Activated CD8-positive, alpha-beta T cell treated with anti-CD3 and anti-CD28 coated beads for 36 hours (primary cell): ENCODE data around the gene TWF1. TPM values are rescaled to one million over a fixed set of nuclear protein-coding genes. Genes with fewer than 3 reads are reported as not detected.
A peak's percentile ranks its signal among the peaks of the same experiment; 100 is the strongest.

ENCODE experiments used
- ATAC-seq: fragments of 200-7000 bp; cut with Tn5 transposase; one replicate; pipeline ENCODE4 v1.10.0; 2021; ENCODE audit warnings: mild to moderate bottlenecking, moderate library complexity
- CTCF ChIA-PET: fragments of 350-600 bp; sonication (Branson Sonifier 250); formaldehyde crosslinking; loops from one replicate; lab custom pipeline; 2021; ENCODE audit warnings: antibody characterized with exemption; lab: Charles Lee
- POLR2A ChIA-PET: fragments of 350-600 bp; sonication (Branson Sonifier 250); formaldehyde crosslinking; loops from one replicate; lab custom pipeline; 2021; ENCODE audit warnings: antibody characterized with exemption; lab: Charles Lee
- DNase-seq: peaks from one replicate; pipeline ENCODE4 v3.0.0-alpha.2; 2020
- H3K27ac Mint-ChIP-seq: one replicate; pipeline ENCODE4 v1.8.0; 2021; ENCODE audit warnings: mild to moderate bottlenecking, mixed read lengths
- H3K27me3 Mint-ChIP-seq: one replicate; pipeline ENCODE4 v1.8.0; 2021; ENCODE audit warnings: mixed read lengths
- H3K36me3 Mint-ChIP-seq: one replicate; pipeline ENCODE4 v1.8.0; 2021; ENCODE audit warnings: low read depth, mixed read lengths
- H3K4me1 Mint-ChIP-seq: one replicate; pipeline ENCODE4 v1.8.0; 2021; ENCODE audit warnings: low read depth, mixed read lengths
- H3K4me3 Mint-ChIP-seq: one replicate; pipeline ENCODE4 v1.8.0; 2021; ENCODE audit warnings: mild to moderate bottlenecking, moderate library complexity, mixed read lengths
- H3K9me3 Mint-ChIP-seq: one replicate; pipeline ENCODE4 v1.8.0; 2021; ENCODE audit warnings: mixed read lengths
- CTCF ChIP-seq: fragments of 200-600 bp; IDR thresholded peaks from one replicate; pipeline ENCODE4 v1.8.0; 2022; ENCODE audit warnings: antibody characterized with exemption, mild to moderate bottlenecking
- intact Hi-C: fragments of 100-400 bp; cut with micrococcal nuclease; formaldehyde crosslinking; loops from one replicate; pipeline ENCODE4 v1.10.0; 2022
- total RNA-seq, 2 experiments: library from RNA; stranded (reverse); gene quantifications; one replicate each; pipeline ENCODE4 v1.2.3, GENCODE V29; 2021

The TWF1 gene
- total RNA-seq, 2 experiments from 2014 or later: 17.0 to 18.9 TPM

GRCh38 chr12:43835264-43835655 lies 29.1 kb upstream of the TWF1 start:
- DNase-seq: peak; percentile 31
- ChIA-PET POLR2A (interaction anchor here (1.0 to 1.3 kb wide), 3 partner anchors 9 to 58 kb away, joined by 3 to 6 read pairs (median 3); no protein-coding TSS in a partner anchor), CTCF (interaction anchor here (0.9 to 1.9 kb wide), 5 partner anchors 11 to 58 kb away, joined by 3 to 5 read pairs (median 4); partner anchors contain the start of gene TWF1)
- TF ChIP-seq CTCF: no peak
- peak overlapping the region; percentile 73 for H3K4me3 Mint-ChIP-seq
- no peaks in the 10 kb centered on the region for H3K9me3 Mint-ChIP-seq
- peaks cover 49% of the 10 kb centered on the region for H3K4me1 Mint-ChIP-seq
- intact Hi-C loops: no loop called here
- peak overlapping the region; percentile 78 for H3K27ac Mint-ChIP-seq
- H3K27me3 Mint-ChIP-seq: peaks cover 5% of the 10 kb centered on the region
- no peaks in the 10 kb centered on the region for H3K36me3 Mint-ChIP-seq
- peak; percentile 12 for ATAC-seq

GRCh38 chr12:43832463-43833168 lies 26.5 kb upstream of the TWF1 start:
- Mint-ChIP-seq H3K27me3 (peaks cover 5% of the 10 kb centered on the region), H3K4me1 (peaks cover 37% of the 10 kb centered on the region), H3K9me3 (no peaks in the 10 kb centered on the region), H3K36me3 (no peaks in the 10 kb centered on the region), H3K4me3 (no peak overlapping the region), H3K27ac (no peak overlapping the region)
- ChIA-PET POLR2A (interaction anchor here (1.3 to 1.4 kb wide), 2 partner anchors 17 to 74 kb away, joined by 4 to 5 read pairs; partner anchors contain the start of genes IRAK4 and PUS7L), CTCF (interaction anchor here (1.2 to 1.9 kb wide), 4 partner anchors 15 to 50 kb away, joined by 4 to 7 read pairs (median 4); partner anchors contain the start of gene TWF1)
- intact Hi-C loops: no loop called here
- no peak for TF ChIP-seq CTCF
- ATAC-seq (peak; percentile 18), DNase-seq (peak; percentile 40)

- intact Hi-C loops: no loop called here
- ATAC-seq: no peak
Observed at GRCh38 chr12:43827093-43827492, 21.0 kb upstream of the TWF1 start.

GRCh38 chr12:43826681-43827080 lies 20.6 kb upstream of the TWF1 start:
- POLR2A ChIA-PET: interaction anchor here (1.0 to 1.7 kb wide), 2 partner anchors 9 to 72 kb away, joined by 3 to 6 read pairs; partner anchors contain the start of gene TMEM117
- no peak for TF ChIP-seq CTCF
- CTCF ChIA-PET: no interaction called here
- intact Hi-C loops: no loop called here
- no peaks in the 10 kb centered on the region for H3K27me3 Mint-ChIP-seq
- no peak overlapping the region for H3K27ac Mint-ChIP-seq
- no peak overlapping the region for H3K4me3 Mint-ChIP-seq
- peaks cover 6% of the 10 kb centered on the region for H3K4me1 Mint-ChIP-seq
- H3K9me3 Mint-ChIP-seq: no peaks in the 10 kb centered on the region
- ATAC-seq (no peak), DNase-seq (no peak)
- H3K36me3 Mint-ChIP-seq: no peaks in the 10 kb centered on the region

More at GRCh38 chr12:43827093-43827492, 21.0 kb upstream of the TWF1 start:
- H3K27me3 Mint-ChIP-seq: no peaks in the 10 kb centered on the region
- no peak for TF ChIP-seq CTCF
- CTCF ChIA-PET: no interaction called here
- no peak overlapping the region for H3K27ac Mint-ChIP-seq
- peaks cover 10% of the 10 kb centered on the region for H3K4me1 Mint-ChIP-seq
- no peak overlapping the region for H3K4me3 Mint-ChIP-seq
- DNase-seq: no peak
- H3K9me3 Mint-ChIP-seq: no peaks in the 10 kb centered on the region
- H3K36me3 Mint-ChIP-seq: no peaks in the 10 kb centered on the region
- POLR2A ChIA-PET: interaction anchor here (1.1 to 1.7 kb wide), 2 partner anchors 9 to 14 kb away, joined by 3 to 6 read pairs; partner anchors contain the start of gene TMEM117
